Activated T-helper 17 cell treated with anti-CD3 and anti-CD28 coated beads, Interleukin-2, amount 50 U/mL, for 72 hours (primary cell): ENCODE measurements around the gene BEND3. TPM values are rescaled to one million over a fixed set of nuclear protein-coding genes. Genes with fewer than 3 reads are reported as not detected.

ENCODE experiments used
- total RNA-seq, 2 donors: library from RNA; stranded (reverse); gene quantifications; one replicate each; pipeline ENCODE4 v1.2.3, GENCODE V29; 2022

BEND3 gene
- total RNA-seq, 2 donors from 2014 or later, result 4.4 to 5.1 TPM

Other genes with a start within 250 kb of the BEND3 start
- not detected for gene CD24, start 140.8 kb downstream of the BEND3 start, total RNA-seq
- 10 to 100 TPM; 14.3 to 22.3 TPM for gene MTRES1, start 87.3 kb downstream of the BEND3 start, total RNA-seq